Measurements from ENCODE around the gene CPSF6. TPM values are rescaled to one million over a fixed set of nuclear protein-coding genes. Genes with fewer than 3 reads are reported as not detected.

The CPSF6 gene
- total and polyA plus RNA-seq, 12 donors: 11.7 to 34.6 (median 28.4) TPM

- 80 to 93% methylated on average over 1 of the region's 1 CpG for WGBS, 2 donors
These were observed 58.8 kb downstream of the CPSF6 start for GRCh38 chr12:69298133-69298532.

DNA sequence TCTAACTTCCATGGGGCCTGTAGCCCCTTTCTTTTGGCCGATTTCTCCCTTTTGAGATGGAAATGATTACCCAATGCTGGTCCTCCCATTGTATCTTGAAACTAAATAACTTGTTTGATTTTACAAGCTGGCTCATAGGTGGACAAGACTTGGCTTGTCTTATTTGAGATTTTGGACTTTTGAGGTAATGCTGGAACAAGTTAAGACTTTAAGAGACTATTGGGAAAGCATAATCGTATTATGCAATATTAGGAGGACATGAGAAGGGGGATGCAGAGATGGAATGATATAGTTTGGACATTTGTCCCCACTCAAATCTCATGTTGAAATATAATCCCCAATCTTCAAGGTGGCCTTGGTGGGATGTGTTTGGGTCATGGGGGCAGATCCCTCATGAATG, 59.6 kb downstream of the CPSF6 start:
- Histone ChIP-seq H3K27ac (no peak overlapping the region), H3K36me3 (no peaks in the 10 kb centered on the region), H3K9me3 (peaks cover 0 to 7% (median 0%) of the 10 kb centered on the region in 11 donors), H3K4me1 (no peaks in the 10 kb centered on the region), H3K27me3 (peaks cover 0 to 11% (median 0%) of the 10 kb centered on the region in 7 donors), H3K4me3 (no peak overlapping the region)
- intact Hi-C loops (cut with DNase I): no loop called here
- DNase-seq (no peak), ATAC-seq (no peak)
- WGBS, 2 donors: 85 to 90% methylated on average over 2 of the region's 2 CpGs
- TF ChIP-seq, protein P1, sequence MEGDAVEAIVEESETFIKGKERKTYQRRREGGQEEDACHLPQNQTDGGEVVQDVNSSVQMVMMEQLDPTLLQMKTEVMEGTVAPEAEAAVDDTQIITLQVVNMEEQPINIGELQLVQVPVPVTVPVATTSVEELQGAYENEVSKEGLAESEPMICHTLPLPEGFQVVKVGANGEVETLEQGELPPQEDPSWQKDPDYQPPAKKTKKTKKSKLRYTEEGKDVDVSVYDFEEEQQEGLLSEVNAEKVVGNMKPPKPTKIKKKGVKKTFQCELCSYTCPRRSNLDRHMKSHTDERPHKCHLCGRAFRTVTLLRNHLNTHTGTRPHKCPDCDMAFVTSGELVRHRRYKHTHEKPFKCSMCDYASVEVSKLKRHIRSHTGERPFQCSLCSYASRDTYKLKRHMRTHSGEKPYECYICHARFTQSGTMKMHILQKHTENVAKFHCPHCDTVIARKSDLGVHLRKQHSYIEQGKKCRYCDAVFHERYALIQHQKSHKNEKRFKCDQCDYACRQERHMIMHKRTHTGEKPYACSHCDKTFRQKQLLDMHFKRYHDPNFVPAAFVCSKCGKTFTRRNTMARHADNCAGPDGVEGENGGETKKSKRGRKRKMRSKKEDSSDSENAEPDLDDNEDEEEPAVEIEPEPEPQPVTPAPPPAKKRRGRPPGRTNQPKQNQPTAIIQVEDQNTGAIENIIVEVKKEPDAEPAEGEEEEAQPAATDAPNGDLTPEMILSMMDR (IDR thresholded peaks at IDR 0.05): no peak

More at GRCh38 chr12:69298133-69298532, 58.8 kb downstream of the CPSF6 start:
- Histone ChIP-seq H3K4me1 (no peaks in the 10 kb centered on the region), H3K4me3 (no peak overlapping the region), H3K27ac (no peak overlapping the region), H3K27me3 (peaks cover 0 to 11% (median 3%) of the 10 kb centered on the region in 7 donors), H3K9me3 (peaks cover 0 to 4% (median 0%) of the 10 kb centered on the region in 11 donors), H3K36me3 (no peaks in the 10 kb centered on the region)
- DNase-seq (no peak), ATAC-seq (no peak)
- intact Hi-C loops (cut with DNase I): no loop called here
- TF ChIP-seq, protein P1 (IDR thresholded peaks at IDR 0.05): no peak

DNA sequence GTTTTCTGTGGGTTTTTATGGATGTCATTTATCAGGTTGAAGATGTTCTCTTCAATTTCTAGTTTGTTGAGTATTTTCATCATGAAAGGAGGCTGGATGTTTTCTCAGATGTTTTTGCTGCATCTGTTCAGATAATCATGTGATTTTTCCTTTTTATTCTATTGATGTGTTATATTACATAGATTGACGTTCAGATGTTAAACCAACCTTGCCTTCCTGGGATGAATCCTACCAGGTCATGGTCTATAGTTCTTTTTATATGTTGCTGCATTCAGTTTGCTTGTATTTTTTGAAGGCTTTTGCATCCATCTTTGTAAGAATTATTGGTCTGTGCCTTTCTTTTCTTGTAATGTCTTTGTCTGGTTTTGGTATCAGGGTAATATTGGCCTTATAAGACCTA, 64.9 kb downstream of the CPSF6 start:
- ATAC-seq (no peak), DNase-seq (no peak)
- H3K4me1 ChIP-seq: no peaks in the 10 kb centered on the region
- H3K36me3 ChIP-seq: no peaks in the 10 kb centered on the region
- peaks cover 0 to 37% (median 9%) of the 10 kb centered on the region in 11 donors for H3K9me3 ChIP-seq
- no peaks in the 10 kb centered on the region for H3K27me3 ChIP-seq
- TF ChIP-seq, protein P1 (IDR thresholded peaks at IDR 0.05): no peak
- intact Hi-C loops (cut with DNase I): no loop called here
- H3K4me3 ChIP-seq: no peak overlapping the region
- no peak overlapping the region for H3K27ac ChIP-seq
- whole genome bisulfite sequencing, 2 donors: 84 to 91% methylated on average over 1 of the region's 1 CpG

- intact Hi-C loops (cut with DNase I): no loop called here
- TF ChIP-seq, protein P1 (IDR thresholded peaks at IDR 0.05): no peak
- H3K4me1 ChIP-seq: no peaks in the 10 kb centered on the region
- H3K27me3 ChIP-seq: no peaks in the 10 kb centered on the region
- ATAC-seq: no peak
- H3K4me3 ChIP-seq: no peak overlapping the region
- no peak for DNase-seq
- 46 to 50% methylated on average over 3 of the region's 3 CpGs for WGBS, 2 donors
- no peak overlapping the region for H3K27ac ChIP-seq
- H3K9me3 ChIP-seq: peaks cover 0 to 33% (median 7%) of the 10 kb centered on the region in 11 donors
- H3K36me3 ChIP-seq: no peaks in the 10 kb centered on the region
These were observed 70.1 kb downstream of the CPSF6 start for GRCh38 chr12:69309461-69309860.

Measured in heart right ventricle (tissue), 16 donors.